Calu3 (cell line): ENCODE measurements around the gene TMX3. TPM values are rescaled to one million over a fixed set of nuclear protein-coding genes. Genes with fewer than 3 reads are reported as not detected.

ENCODE experiments used
- total RNA-seq: library from RNA; stranded (reverse); gene quantifications from 2 replicates; pipeline ENCODE4 v1.2.3, GENCODE V29; 2022

TMX3 gene
- total RNA-seq, 1 experiment from 2014 or later: 63.1 TPM

Other genes starting within 250 kb of the TMX3 start
- gene CCDC102B, start 83.0 kb upstream of the TMX3 start, total RNA-seq: 2.1 and 3.0 TPM in 2 replicates